Measurements from ENCODE around the gene TRIM14.

TRIM14 gene

GRCh38 chr9:98132158-98132557 lies 13.1 kb upstream of the TRIM14 start:
- TF ChIP-seq TAF1 (IDR thresholded peaks at IDR 0.05; ENCODE audit: borderline replicate concordance, insufficient read depth, low read length) (no peak), FOXP2 (optimal IDR thresholded peaks at IDR 0.05; ENCODE audit: borderline replicate concordance, extremely low read depth, extremely low read length, insufficient read depth) (no peak), SIN3A (IDR thresholded peaks at IDR 0.05; ENCODE audit: borderline replicate concordance, insufficient read depth, low read length) (no peak), REST (IDR thresholded peaks at IDR 0.05; ENCODE audit: insufficient read depth in 1 of 2, low read depth in 2 of 2, low read length in 2 of 2) (no peak), POLR2AphosphoS5 (IDR thresholded peaks at IDR 0.05; ENCODE audit: low read depth, low read length) (no peak)

- TF ChIP-seq TAF1 (IDR thresholded peaks at IDR 0.05; ENCODE audit: borderline replicate concordance, insufficient read depth, low read length) (no peak), REST (IDR thresholded peaks at IDR 0.05; ENCODE audit: insufficient read depth in 1 of 2, low read depth in 2 of 2, low read length in 2 of 2) (no peak), POLR2AphosphoS5 (IDR thresholded peaks at IDR 0.05; ENCODE audit: low read depth, low read length) (no peak)
Measured at GRCh38 chr9:98130576-98131228, 11.7 kb upstream of the TRIM14 start.

- TF ChIP-seq SIN3A (IDR thresholded peaks at IDR 0.05; ENCODE audit: borderline replicate concordance, insufficient read depth, low read length), result no peak
Measured at GRCh38 chr9:98129451-98129881, 10.4 kb upstream of the TRIM14 start.

GRCh38 chr9:98128316-98128715 lies 9.3 kb upstream of the TRIM14 start:
- TF ChIP-seq REST (IDR thresholded peaks at IDR 0.05; ENCODE audit: insufficient read depth in 1 of 2, low read depth in 2 of 2, low read length in 2 of 2) (no peak), SIN3A (IDR thresholded peaks at IDR 0.05; ENCODE audit: borderline replicate concordance, insufficient read depth, low read length) (no peak), TAF1 (IDR thresholded peaks at IDR 0.05; ENCODE audit: borderline replicate concordance, insufficient read depth, low read length) (no peak), FOXP2 (optimal IDR thresholded peaks at IDR 0.05; ENCODE audit: borderline replicate concordance, extremely low read depth, extremely low read length, insufficient read depth) (no peak), POLR2AphosphoS5 (IDR thresholded peaks at IDR 0.05; ENCODE audit: low read depth, low read length) (no peak)

- TF ChIP-seq REST (IDR thresholded peaks at IDR 0.05; ENCODE audit: insufficient read depth in 1 of 2, low read depth in 2 of 2, low read length in 2 of 2), result no peak
- TF ChIP-seq SIN3A (IDR thresholded peaks at IDR 0.05; ENCODE audit: borderline replicate concordance, insufficient read depth, low read length), result no peak
- TF ChIP-seq TAF1 (IDR thresholded peaks at IDR 0.05; ENCODE audit: borderline replicate concordance, insufficient read depth, low read length), result no peak
- no peak for TF ChIP-seq POLR2AphosphoS5 (IDR thresholded peaks at IDR 0.05; ENCODE audit: low read depth, low read length)
- TF ChIP-seq FOXP2 (optimal IDR thresholded peaks at IDR 0.05; ENCODE audit: borderline replicate concordance, extremely low read depth, extremely low read length, insufficient read depth), result no peak
Measured at GRCh38 chr9:98127226-98127625, 8.2 kb upstream of the TRIM14 start.
